ENCODE data around the gene SH3RF2. TPM values are rescaled to one million over a fixed set of nuclear protein-coding genes. Genes with fewer than 3 reads are reported as not detected.

The SH3RF2 gene
- total RNA-seq, 1 donor from 2014 or later = not detected

GRCh38 chr5:145975361-145976066 is 39.1 kb downstream of the SH3RF2 start:
- no peak for DNase-seq
- no peaks in the 10 kb centered on the region for H3K27me3 Mint-ChIP-seq (ENCODE audit: unreplicated experiment)
- no peak for TF ChIP-seq CTCF (IDR thresholded peaks at IDR 0.05; ENCODE audit: partially characterized antibody, unreplicated experiment)
- H3K36me3 Mint-ChIP-seq (ENCODE audit: unreplicated experiment) = no peaks in the 10 kb centered on the region
- no peak overlapping the region for H3K27ac Mint-ChIP-seq (ENCODE audit: unreplicated experiment)
- no peaks in the 10 kb centered on the region for H3K9me3 Mint-ChIP-seq (ENCODE audit: unreplicated experiment)
- H3K4me1 Mint-ChIP-seq (ENCODE audit: low read depth, unreplicated experiment) = no peaks in the 10 kb centered on the region
- no peak overlapping the region for H3K4me3 Mint-ChIP-seq (ENCODE audit: unreplicated experiment)

- Mint-ChIP-seq H3K4me1 (ENCODE audit: low read depth, unreplicated experiment) (no peaks in the 10 kb centered on the region), H3K27me3 (ENCODE audit: unreplicated experiment) (no peaks in the 10 kb centered on the region), H3K9me3 (ENCODE audit: unreplicated experiment) (no peaks in the 10 kb centered on the region), H3K4me3 (ENCODE audit: unreplicated experiment) (no peak overlapping the region), H3K27ac (ENCODE audit: unreplicated experiment) (no peak overlapping the region), H3K36me3 (ENCODE audit: unreplicated experiment) (no peaks in the 10 kb centered on the region)
- TF ChIP-seq CTCF (IDR thresholded peaks at IDR 0.05; ENCODE audit: partially characterized antibody, unreplicated experiment) = no peak
- no peak for DNase-seq
Observed at GRCh38 chr5:145976431-145977155, 40.2 kb downstream of the SH3RF2 start.

- no peaks in the 10 kb centered on the region for H3K36me3 Mint-ChIP-seq (ENCODE audit: unreplicated experiment)
- no peak overlapping the region for H3K27ac Mint-ChIP-seq (ENCODE audit: unreplicated experiment)
- DNase-seq = no peak
- H3K4me1 Mint-ChIP-seq (ENCODE audit: low read depth, unreplicated experiment) = no peaks in the 10 kb centered on the region
- no peak overlapping the region for H3K4me3 Mint-ChIP-seq (ENCODE audit: unreplicated experiment)
- H3K9me3 Mint-ChIP-seq (ENCODE audit: unreplicated experiment) = no peaks in the 10 kb centered on the region
- no peak for TF ChIP-seq CTCF (IDR thresholded peaks at IDR 0.05; ENCODE audit: partially characterized antibody, unreplicated experiment)
- no peaks in the 10 kb centered on the region for H3K27me3 Mint-ChIP-seq (ENCODE audit: unreplicated experiment)
Observed at GRCh38 chr5:145978171-145978570, 41.8 kb downstream of the SH3RF2 start.

GRCh38 chr5:145978708-145979107 is 42.3 kb downstream of the SH3RF2 start:
- Mint-ChIP-seq H3K27ac (ENCODE audit: unreplicated experiment) (no peak overlapping the region), H3K27me3 (ENCODE audit: unreplicated experiment) (no peaks in the 10 kb centered on the region), H3K36me3 (ENCODE audit: unreplicated experiment) (no peaks in the 10 kb centered on the region), H3K4me3 (ENCODE audit: unreplicated experiment) (no peak overlapping the region), H3K9me3 (ENCODE audit: unreplicated experiment) (no peaks in the 10 kb centered on the region), H3K4me1 (ENCODE audit: low read depth, unreplicated experiment) (no peaks in the 10 kb centered on the region)
- DNase-seq = no peak
- TF ChIP-seq CTCF (IDR thresholded peaks at IDR 0.05; ENCODE audit: partially characterized antibody, unreplicated experiment) = no peak

Data from glutamatergic neuron (in vitro differentiated cells).